D721Med (cell line): ENCODE results near the gene CALHM2.

Experiments used
- DNase-seq: peaks from one replicate; pipeline ENCODE4 v3.0.0; 2011; ENCODE audit warnings: low spot score; ENCODE audit not compliant: insufficient read length
- FAIRE-seq: peaks from 2 replicates; lab custom pipeline; 2011; peaks lifted over from hg19 to GRCh38; lab: Jason Lieb, UNC
- CTCF ChIP-seq: IDR thresholded peaks from 2 replicates; pipeline ENCODE4 v1.5.1; 2012; ENCODE audit warnings: mild to moderate bottlenecking, control low read depth; ENCODE audit not compliant: insufficient read depth; ENCODE audit errors: missing control alignments

Gene CALHM2

GRCh38 chr10:103450201-103450695, 1.9 kb downstream of the CALHM2 start:
- no peak for TF ChIP-seq CTCF
- no peak for FAIRE-seq
- no peak for DNase-seq

GRCh38 chr10:103449208-103450144, 2.7 kb downstream of the CALHM2 start:
- TF ChIP-seq CTCF = no peak
- DNase-seq (no peak), FAIRE-seq (no peak)

GRCh38 chr10:103448746-103449145, 3.4 kb downstream of the CALHM2 start:
- FAIRE-seq (no peak), DNase-seq (no peak)
- no peak for TF ChIP-seq CTCF

GRCh38 chr10:103447187-103447586, 5.0 kb downstream of the CALHM2 start:
- no peak for TF ChIP-seq CTCF
- DNase-seq (no peak), FAIRE-seq (no peak)

GRCh38 chr10:103445767-103446567, 6.2 kb downstream of the CALHM2 start:
- DNase-seq = no peak
- no peak for FAIRE-seq
- no peak for TF ChIP-seq CTCF

GRCh38 chr10:103445366-103445765, 6.8 kb downstream of the CALHM2 start:
- no peak for TF ChIP-seq CTCF
- DNase-seq = no peak
- FAIRE-seq = no peak
